PC-3 (cell line): Measurements from ENCODE around the gene E2F3. TPM values are rescaled to one million over a fixed set of nuclear protein-coding genes. Genes with fewer than 3 reads are reported as not detected.
A peak's percentile ranks its signal among the peaks of the same experiment; 100 is the strongest.

Experiments
- ATAC-seq: fragments of 200-7000 bp; cut with Tn5 transposase; 2 replicates; pipeline ENCODE4 v1.9.1; 2020; ENCODE audit warnings: mild to moderate bottlenecking, moderate library complexity
- BruUV-seq: library from RNA; stranded (reverse); fragments of 400-500 nt; replicated peaks from 2 replicates; lab custom pipeline; 2021; lab: Mats Ljungman, UMichigan
- CTCF ChIA-PET: fragments of 300-600 bp; sonication (Branson Sonifier 250); formaldehyde crosslinking; loops from one replicate; lab custom pipeline; 2022; ENCODE audit warnings: antibody characterized with exemption; lab: Charles Lee
- POLR2A ChIA-PET: fragments of 300-600 bp; sonication (Branson Sonifier 250); formaldehyde crosslinking; loops from one replicate; lab custom pipeline; 2022; ENCODE audit warnings: antibody characterized with exemption; ENCODE audit not compliant: unreplicated experiment; lab: Charles Lee
- DNase-seq: peaks from one replicate; pipeline ENCODE4 v3.0.0-alpha.2; 2015
- H2AFZ ChIP-seq: fragments of 300-600 bp; sonication (generic); 2 replicates; pipeline ENCODE4 v1.6.0; 2016; ENCODE audit warnings: antibody characterized with exemption, low read length
- H3F3A ChIP-seq: fragments of 300-600 bp; sonication (generic); one replicate; pipeline ENCODE4 v1.6.0; 2017; ENCODE audit warnings: antibody characterized with exemption, low read length, control low read depth, mild to moderate bottlenecking; ENCODE audit not compliant: unreplicated experiment
- H3K27ac ChIP-seq: fragments of 300-600 bp; sonication (generic); 2 replicates; pipeline ENCODE4 v1.5.1; 2016; ENCODE audit warnings: mild to moderate bottlenecking, low read length
- H3K27me3 ChIP-seq: fragments of 300-600 bp; sonication (generic); 2 replicates; pipeline ENCODE4 v1.6.1; 2016; ENCODE audit warnings: low read length, mixed read lengths
- H3K36me3 ChIP-seq: fragments of 300-600 bp; sonication (generic); 2 replicates; pipeline ENCODE4 v1.6.1; 2016; ENCODE audit warnings: low read depth, mixed run types, low read length, mixed read lengths
- H3K4me1 ChIP-seq: fragments of 300-600 bp; sonication (generic); 2 replicates; pipeline ENCODE4 v1.5.1; 2016; ENCODE audit warnings: low read length; ENCODE audit not compliant: insufficient read depth
- H3K4me2 ChIP-seq: fragments of 300-600 bp; sonication (generic); 2 replicates; pipeline ENCODE4 v1.6.0; 2016; ENCODE audit warnings: low read length
- H3K4me3 ChIP-seq: fragments of 300-600 bp; sonication (generic); 2 replicates; pipeline ENCODE4 v1.5.1; 2016; ENCODE audit warnings: mild to moderate bottlenecking, low read length, mixed read lengths
- H3K79me2 ChIP-seq: fragments of 300-600 bp; sonication (generic); 2 replicates; pipeline ENCODE4 v1.6.1; 2017; ENCODE audit warnings: low read length, mixed read lengths
- H3K9ac ChIP-seq: fragments of 300-600 bp; sonication (generic); 2 replicates; pipeline ENCODE4 v1.6.0; 2016; ENCODE audit warnings: mild to moderate bottlenecking, low read length
- H3K9me2 ChIP-seq: fragments of 300-600 bp; sonication (generic); replicated peaks from 2 replicates; pipeline ENCODE4 v1.6.1; 2016; ENCODE audit warnings: mixed run types, low read length, mixed read lengths
- H3K9me3 ChIP-seq: fragments of 300-600 bp; sonication (generic); 2 replicates; pipeline ENCODE4 v1.6.1; 2016; ENCODE audit warnings: low read length, mixed read lengths
- H4K20me1 ChIP-seq: fragments of 300-600 bp; sonication (generic); 2 replicates; pipeline ENCODE4 v1.6.1; 2016; ENCODE audit warnings: low read length, mixed read lengths
- EZH2 ChIP-seq: fragments of 300-600 bp; sonication (generic); IDR thresholded peaks from one replicate; pipeline ENCODE4 v1.6.1; 2017; ENCODE audit warnings: antibody characterized with exemption, mild to moderate bottlenecking, low read length; ENCODE audit not compliant: unreplicated experiment
- EZH2phosphoT487 ChIP-seq: fragments of 300-600 bp; sonication (generic); IDR thresholded peaks from 2 replicates; pipeline ENCODE4 v1.6.1; 2018; ENCODE audit warnings: mild to moderate bottlenecking, antibody characterized with exemption, low read length, borderline replicate concordance
- intact Hi-C: fragments of 100-400 bp; cut with micrococcal nuclease; formaldehyde crosslinking; loops from 2 replicates; pipeline ENCODE4 v1.9.0; 2023
- total RNA-seq: library from RNA; depleted of rRNA; stranded (reverse); fragments of >200 nt; gene quantifications from 2 replicates; pipeline ENCODE4 v1.2.3, GENCODE V29; 2014
- TF ChIP-seq, protein P1 (sequence below): fragments of 300-600 bp; sonication (generic); conservative IDR thresholded peaks from 2 replicates; pipeline ENCODE4 v1.5.1; 2017; ENCODE audit warnings: antibody characterized with exemption, low read depth, mild to moderate bottlenecking, low read length

Gene E2F3
- total RNA-seq, 1 experiment from 2014 or later = 8.8 TPM

DNA sequence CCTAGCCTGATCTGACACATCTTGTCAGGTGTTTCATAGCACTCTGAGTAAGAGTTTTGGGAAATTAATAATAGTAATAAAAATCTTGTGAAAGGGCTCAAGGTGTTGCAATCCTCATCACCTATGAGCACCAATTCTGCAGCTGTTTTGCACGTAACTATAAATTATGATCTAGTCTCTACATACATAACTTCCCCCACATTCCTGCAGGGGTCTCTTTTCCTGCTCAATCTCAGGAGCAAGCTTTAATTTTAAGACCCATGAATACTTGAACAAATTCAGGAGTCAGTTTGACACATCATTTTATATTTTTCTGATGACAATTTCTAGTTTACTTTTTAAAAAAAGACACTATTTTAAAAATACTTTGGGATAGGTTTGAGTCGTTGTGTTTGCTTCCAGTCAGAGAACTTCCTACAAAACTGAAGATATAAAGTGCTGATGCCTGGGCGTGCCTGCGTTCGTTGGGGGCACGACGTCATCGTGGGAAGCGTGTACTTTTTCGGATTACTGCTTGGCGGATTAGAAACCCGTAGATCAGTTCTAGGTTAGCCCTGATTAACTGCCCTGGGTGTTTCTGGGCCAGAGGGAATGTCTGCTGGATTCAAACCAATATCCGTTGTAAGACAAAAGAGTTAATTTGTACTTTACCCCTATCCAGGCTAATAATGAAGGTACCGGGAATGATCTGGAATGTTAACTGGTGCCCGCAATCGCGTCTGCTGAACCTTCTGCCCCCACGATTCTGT lies 1.0 kb upstream of the E2F3 start:
- Histone ChIP-seq H3K36me3 (peaks cover under 1% of the 10 kb centered on the region; the same call in 1 of the 2 replicates), H3K27me3 (peaks cover 8% of the 10 kb centered on the region; the same call in 1 of the 2 replicates), H3K27ac (peak overlapping the region; percentile 26), H3K79me2 (peaks cover 32% of the 10 kb centered on the region), H2AFZ (peak overlapping the region; percentile 91), H3K4me3 (peak overlapping the region; percentile 76), H3K4me2 (peak overlapping the region; percentile 99), H3K9me3 (no peaks in the 10 kb centered on the region), H3K4me1 (peaks cover 13% of the 10 kb centered on the region), H3F3A (no peaks in the 10 kb centered on the region), H4K20me1 (peaks cover 8% of the 10 kb centered on the region), H3K9me2 (no peaks in the 10 kb centered on the region), H3K9ac (peak overlapping the region; percentile 60)
- CTCF ChIA-PET = no interaction called here
- DNase-seq (peak; percentile 47), ATAC-seq (no peak)
- POLR2A ChIA-PET = interaction anchor here (0.6 kb wide), 1 partner anchor 670 kb away, joined by 5 read pairs; no protein-coding TSS in a partner anchor
- TSS peak; percentile 53 for BruUV-seq
- TF ChIP-seq EZH2phosphoT487 (no peak), EZH2 (no peak)
- TF ChIP-seq, protein P1, sequence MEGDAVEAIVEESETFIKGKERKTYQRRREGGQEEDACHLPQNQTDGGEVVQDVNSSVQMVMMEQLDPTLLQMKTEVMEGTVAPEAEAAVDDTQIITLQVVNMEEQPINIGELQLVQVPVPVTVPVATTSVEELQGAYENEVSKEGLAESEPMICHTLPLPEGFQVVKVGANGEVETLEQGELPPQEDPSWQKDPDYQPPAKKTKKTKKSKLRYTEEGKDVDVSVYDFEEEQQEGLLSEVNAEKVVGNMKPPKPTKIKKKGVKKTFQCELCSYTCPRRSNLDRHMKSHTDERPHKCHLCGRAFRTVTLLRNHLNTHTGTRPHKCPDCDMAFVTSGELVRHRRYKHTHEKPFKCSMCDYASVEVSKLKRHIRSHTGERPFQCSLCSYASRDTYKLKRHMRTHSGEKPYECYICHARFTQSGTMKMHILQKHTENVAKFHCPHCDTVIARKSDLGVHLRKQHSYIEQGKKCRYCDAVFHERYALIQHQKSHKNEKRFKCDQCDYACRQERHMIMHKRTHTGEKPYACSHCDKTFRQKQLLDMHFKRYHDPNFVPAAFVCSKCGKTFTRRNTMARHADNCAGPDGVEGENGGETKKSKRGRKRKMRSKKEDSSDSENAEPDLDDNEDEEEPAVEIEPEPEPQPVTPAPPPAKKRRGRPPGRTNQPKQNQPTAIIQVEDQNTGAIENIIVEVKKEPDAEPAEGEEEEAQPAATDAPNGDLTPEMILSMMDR = peak; percentile 70
- intact Hi-C loops = loop anchor here (2.0 to 10.0 kb wide), 5 partner anchors 54 to 308 kb away; partner anchors contain the start of gene MBOAT1

DNA sequence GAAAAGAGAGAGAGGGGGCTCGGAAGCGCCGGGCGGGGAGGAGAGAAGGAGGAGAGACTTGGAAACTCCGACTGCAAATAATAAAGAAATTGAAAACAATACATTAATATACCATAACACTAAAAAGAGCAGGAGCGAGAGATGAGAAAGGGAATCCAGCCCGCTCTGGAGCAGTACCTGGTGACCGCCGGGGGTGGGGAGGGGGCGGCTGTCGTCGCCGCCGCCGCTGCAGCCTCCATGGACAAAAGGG lies 338 bp downstream of the E2F3 start:
- peak overlapping the region; percentile 90 for H3K4me3 ChIP-seq
- ATAC-seq = no peak
- H3K27ac ChIP-seq = peak overlapping the region; percentile 96
- peaks cover 19% of the 10 kb centered on the region for H3K4me1 ChIP-seq
- H2AFZ ChIP-seq = peak overlapping the region; percentile 40; the same call in 1 of the 2 replicates
- CTCF ChIA-PET = no interaction called here
- peaks cover 22% of the 10 kb centered on the region for H4K20me1 ChIP-seq
- TF ChIP-seq EZH2phosphoT487 = no peak
- no peak for TF ChIP-seq EZH2
- TF ChIP-seq, protein P1 = no peak
- H3K9me3 ChIP-seq = no peaks in the 10 kb centered on the region
- peaks cover 46% of the 10 kb centered on the region for H3K79me2 ChIP-seq
- no peaks in the 10 kb centered on the region for H3F3A ChIP-seq
- H3K36me3 ChIP-seq = peaks cover 14% of the 10 kb centered on the region
- intact Hi-C loops = loop anchor here (5.0 to 10.0 kb wide), 4 partner anchors 53 to 310 kb away; no protein-coding TSS in a partner anchor
- POLR2A ChIA-PET = no interaction called here
- no peaks in the 10 kb centered on the region for H3K9me2 ChIP-seq
- H3K4me2 ChIP-seq = peak overlapping the region; percentile 92
- no TSS peak for BruUV-seq
- no peak for DNase-seq
- H3K9ac ChIP-seq = peak overlapping the region; percentile 99
- no peaks in the 10 kb centered on the region for H3K27me3 ChIP-seq
